ENCODE results near the gene C11orf24.
"Not testable (repeated sequence)": the region's sequence is repeated elsewhere in the genome, so short reads cannot be mapped to it uniquely, and the experiment has no call there.

C11orf24 gene

DNA sequence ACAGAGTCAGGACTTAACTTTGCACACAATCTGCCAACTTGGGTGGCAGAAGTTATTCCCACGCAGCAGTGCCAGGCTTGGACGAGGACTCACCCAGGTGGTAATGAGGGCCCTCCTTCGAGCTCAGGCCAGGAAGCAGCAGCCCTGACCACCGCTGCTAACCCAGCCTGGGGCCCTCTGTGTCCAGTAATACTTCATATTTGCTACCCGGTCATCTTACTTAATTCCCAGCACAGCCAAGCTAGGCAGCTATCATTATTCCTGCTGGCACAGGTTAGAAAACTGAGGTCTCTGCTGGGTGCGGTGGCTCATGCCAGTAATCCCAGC is 25.2 kb upstream of the C11orf24 start:
- Histone ChIP-seq H3K9me3 (ENCODE audit: control insufficient read depth, low read depth, low read length) (no peaks in the 10 kb centered on the region), H3K27me3 (ENCODE audit: control insufficient read depth, insufficient read depth, low read length) (no peaks in the 10 kb centered on the region), H3K9ac (ENCODE audit: low read length) (no peak overlapping the region), H3K4me3 (ENCODE audit: low read length) (no peak overlapping the region), H3K27ac (ENCODE audit: low read length) (no peak overlapping the region), H3K4me1 (ENCODE audit: control insufficient read depth, low read depth, low read length) (peaks cover 3% of the 10 kb centered on the region), H3K36me3 (ENCODE audit: control insufficient read depth, low read depth, low read length) (no peaks in the 10 kb centered on the region)

DNA sequence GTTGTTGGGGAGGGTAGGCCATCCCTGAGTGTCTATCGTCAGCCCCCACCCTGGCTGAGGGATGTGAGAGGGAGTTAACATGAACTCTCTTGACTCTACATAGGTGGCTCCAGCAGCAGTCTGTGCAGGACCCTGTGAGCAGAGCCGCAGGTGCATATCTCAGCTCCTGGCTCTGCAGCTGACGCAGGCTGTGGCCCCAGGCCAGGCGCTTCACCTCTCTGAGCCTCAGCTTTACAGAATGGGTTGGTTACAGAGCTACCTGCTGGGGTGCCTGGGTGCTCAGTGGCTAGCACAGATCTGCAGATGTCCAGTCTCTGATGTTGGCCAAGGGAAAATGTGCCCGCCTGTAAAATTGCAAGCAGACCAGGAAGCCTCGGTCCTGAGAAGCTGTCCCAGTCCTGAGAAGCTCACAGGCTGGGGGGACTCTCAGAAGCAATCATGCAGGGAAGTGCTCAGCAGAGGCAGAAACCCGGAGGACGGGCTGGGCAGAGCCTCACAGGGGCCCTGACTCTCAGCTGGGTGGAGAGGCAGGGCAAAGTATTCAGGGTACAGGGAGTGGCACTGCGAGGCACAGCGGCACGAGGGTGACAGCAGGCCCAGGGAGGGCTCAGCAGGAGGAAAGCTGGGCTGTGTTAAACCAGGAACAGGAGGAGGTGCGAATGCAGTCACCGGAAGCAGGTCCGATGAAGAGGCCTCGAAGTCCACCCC is 24.7 kb upstream of the C11orf24 start:
- Histone ChIP-seq H3K4me1 (ENCODE audit: control insufficient read depth, low read depth, low read length) (peaks cover 3% of the 10 kb centered on the region), H3K27me3 (ENCODE audit: control insufficient read depth, insufficient read depth, low read length) (no peaks in the 10 kb centered on the region), H3K9me3 (ENCODE audit: control insufficient read depth, low read depth, low read length) (no peaks in the 10 kb centered on the region), H3K27ac (ENCODE audit: low read length) (no peak overlapping the region), H3K36me3 (ENCODE audit: control insufficient read depth, low read depth, low read length) (no peaks in the 10 kb centered on the region), H3K4me3 (ENCODE audit: low read length) (no peak overlapping the region), H3K9ac (ENCODE audit: low read length) (no peak overlapping the region)

DNA sequence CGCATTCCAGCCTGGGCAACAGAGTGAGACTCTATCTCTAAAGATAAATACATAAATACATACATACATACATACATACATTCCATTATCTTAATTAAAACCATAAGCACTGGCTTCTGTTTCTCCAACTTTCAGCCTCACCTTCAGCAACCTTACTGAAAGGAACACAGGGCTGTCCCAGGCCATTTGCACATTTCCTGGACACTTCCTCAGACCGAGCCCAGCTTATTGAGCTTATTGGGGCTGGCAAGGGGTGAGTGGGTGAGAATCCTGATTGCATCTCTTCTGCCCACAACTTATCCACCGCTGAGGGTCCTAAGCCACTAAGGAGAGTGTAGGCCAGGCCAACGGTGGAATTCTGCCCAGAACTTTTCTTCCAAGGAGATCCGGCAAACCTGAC is 24.2 kb upstream of the C11orf24 start:
- Histone ChIP-seq H3K36me3 (ENCODE audit: control insufficient read depth, low read depth, low read length) (no peaks in the 10 kb centered on the region), H3K4me3 (ENCODE audit: low read length) (no peak overlapping the region), H3K27ac (ENCODE audit: low read length) (no peak overlapping the region), H3K4me1 (ENCODE audit: control insufficient read depth, low read depth, low read length) (peaks cover 3% of the 10 kb centered on the region), H3K27me3 (ENCODE audit: control insufficient read depth, insufficient read depth, low read length) (no peaks in the 10 kb centered on the region), H3K9ac (ENCODE audit: low read length) (no peak overlapping the region), H3K9me3 (ENCODE audit: control insufficient read depth, low read depth, low read length) (no peaks in the 10 kb centered on the region)

DNA sequence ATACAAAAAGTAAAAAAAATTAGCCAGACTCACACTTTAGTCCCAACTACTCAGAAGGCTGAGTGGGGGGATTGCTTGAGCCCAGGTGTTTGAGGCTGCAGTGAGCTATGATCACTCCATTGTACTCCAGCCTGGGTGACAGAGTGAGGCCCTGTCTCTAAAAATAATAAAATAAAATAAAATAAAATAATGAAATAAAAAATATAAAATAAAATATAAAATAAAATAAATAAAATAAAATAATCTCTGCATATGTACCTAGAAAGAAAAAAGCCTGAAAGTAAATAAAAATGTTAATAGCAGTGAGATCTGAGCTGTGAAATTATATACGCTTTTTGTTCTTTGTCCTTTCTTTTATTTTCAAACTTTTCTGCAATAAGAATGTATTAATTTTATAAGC is 23.5 kb upstream of the C11orf24 start:
- H3K9me3 ChIP-seq (ENCODE audit: control insufficient read depth, low read depth, low read length), result no peaks in the 10 kb centered on the region
- peaks cover 3% of the 10 kb centered on the region for H3K4me1 ChIP-seq (ENCODE audit: control insufficient read depth, low read depth, low read length)
- no peaks in the 10 kb centered on the region for H3K36me3 ChIP-seq (ENCODE audit: control insufficient read depth, low read depth, low read length)
- no peak overlapping the region for H3K9ac ChIP-seq (ENCODE audit: low read length)
- H3K27ac ChIP-seq (ENCODE audit: low read length), result no peak overlapping the region
- no peak overlapping the region for H3K4me3 ChIP-seq (ENCODE audit: low read length)
- H3K27me3 ChIP-seq (ENCODE audit: control insufficient read depth, insufficient read depth, low read length), result no peaks in the 10 kb centered on the region

DNA sequence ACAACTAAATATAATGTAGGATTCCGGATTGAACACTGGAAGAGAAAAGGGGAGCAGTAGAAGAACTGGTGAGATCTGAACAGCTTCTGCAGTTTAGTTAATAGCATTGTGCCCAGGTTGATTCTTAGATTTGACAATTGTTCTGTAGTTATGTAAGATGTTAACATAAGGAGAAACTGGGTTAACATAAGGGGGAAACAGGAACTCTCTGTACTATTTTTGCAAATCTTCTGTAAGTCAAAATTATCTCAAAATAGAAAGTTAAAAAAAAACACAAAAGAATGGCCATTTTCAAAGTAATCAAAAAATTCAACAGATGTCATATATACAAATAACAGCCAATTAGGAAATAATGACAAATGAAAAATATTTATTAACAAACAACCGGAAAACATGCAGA is 21.9 kb upstream of the C11orf24 start:
- no peaks in the 10 kb centered on the region for H3K36me3 ChIP-seq (ENCODE audit: control insufficient read depth, low read depth, low read length)
- peaks cover 3% of the 10 kb centered on the region for H3K4me1 ChIP-seq (ENCODE audit: control insufficient read depth, low read depth, low read length)
- H3K9ac ChIP-seq (ENCODE audit: low read length), result no peak overlapping the region
- H3K27ac ChIP-seq (ENCODE audit: low read length), result no peak overlapping the region
- no peaks in the 10 kb centered on the region for H3K27me3 ChIP-seq (ENCODE audit: control insufficient read depth, insufficient read depth, low read length)
- H3K4me3 ChIP-seq (ENCODE audit: low read length), result no peak overlapping the region
- peaks cover 4% of the 10 kb centered on the region for H3K9me3 ChIP-seq (ENCODE audit: control insufficient read depth, low read depth, low read length)

DNA sequence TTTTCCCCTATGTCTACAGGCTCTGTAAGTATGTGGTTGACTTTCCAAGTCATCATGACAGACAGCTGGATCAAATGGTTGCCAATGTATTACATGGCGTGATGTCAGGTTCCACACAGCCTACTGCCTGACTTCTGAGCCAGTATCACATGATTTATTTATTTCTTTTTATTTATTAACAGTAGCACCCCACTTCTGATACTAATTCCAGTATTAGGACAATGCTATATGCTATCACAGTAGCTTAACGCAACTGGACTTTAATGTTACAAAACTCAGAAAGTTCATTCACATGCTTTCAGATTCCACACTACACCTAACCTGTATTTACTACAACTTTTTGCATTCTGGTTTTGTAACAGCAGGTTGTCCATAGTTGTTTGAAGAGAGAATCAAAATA is 17.7 kb upstream of the C11orf24 start:
- Histone ChIP-seq H3K9me3 (ENCODE audit: control insufficient read depth, low read depth, low read length) (peaks cover 4% of the 10 kb centered on the region), H3K4me3 (ENCODE audit: low read length) (no peak overlapping the region), H3K4me1 (ENCODE audit: control insufficient read depth, low read depth, low read length) (no peaks in the 10 kb centered on the region), H3K27ac (ENCODE audit: low read length) (no peak overlapping the region), H3K9ac (ENCODE audit: low read length) (no peak overlapping the region), H3K27me3 (ENCODE audit: control insufficient read depth, insufficient read depth, low read length) (no peaks in the 10 kb centered on the region), H3K36me3 (ENCODE audit: control insufficient read depth, low read depth, low read length) (no peaks in the 10 kb centered on the region)

DNA sequence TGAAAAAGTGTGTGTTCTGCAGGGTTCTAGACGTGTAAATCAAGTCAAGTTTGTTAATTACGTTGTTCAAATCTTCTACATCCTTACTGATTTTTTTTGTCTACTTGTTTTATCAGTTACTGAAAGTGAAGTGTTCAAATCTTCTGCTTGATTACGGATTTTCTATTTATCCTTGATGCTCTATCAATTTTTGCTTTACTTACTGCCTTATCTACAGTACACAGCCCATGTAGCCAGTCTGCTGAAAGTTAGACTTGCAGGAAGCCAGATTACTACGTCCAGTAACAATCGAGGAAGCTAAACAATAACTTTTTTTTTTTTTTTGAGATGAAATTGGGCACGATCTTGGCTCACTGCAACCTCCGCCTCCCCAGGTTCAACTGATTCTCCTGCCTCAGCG is 15.6 kb upstream of the C11orf24 start:
- H3K36me3 ChIP-seq (ENCODE audit: control insufficient read depth, low read depth, low read length), result no peaks in the 10 kb centered on the region
- no peak overlapping the region for H3K9ac ChIP-seq (ENCODE audit: low read length)
- H3K9me3 ChIP-seq (ENCODE audit: control insufficient read depth, low read depth, low read length), result peaks cover 4% of the 10 kb centered on the region
- no peak overlapping the region for H3K4me3 ChIP-seq (ENCODE audit: low read length)
- no peaks in the 10 kb centered on the region for H3K4me1 ChIP-seq (ENCODE audit: control insufficient read depth, low read depth, low read length)
- H3K27me3 ChIP-seq (ENCODE audit: control insufficient read depth, insufficient read depth, low read length), result no peaks in the 10 kb centered on the region
- H3K27ac ChIP-seq (ENCODE audit: low read length), result no peak overlapping the region

DNA sequence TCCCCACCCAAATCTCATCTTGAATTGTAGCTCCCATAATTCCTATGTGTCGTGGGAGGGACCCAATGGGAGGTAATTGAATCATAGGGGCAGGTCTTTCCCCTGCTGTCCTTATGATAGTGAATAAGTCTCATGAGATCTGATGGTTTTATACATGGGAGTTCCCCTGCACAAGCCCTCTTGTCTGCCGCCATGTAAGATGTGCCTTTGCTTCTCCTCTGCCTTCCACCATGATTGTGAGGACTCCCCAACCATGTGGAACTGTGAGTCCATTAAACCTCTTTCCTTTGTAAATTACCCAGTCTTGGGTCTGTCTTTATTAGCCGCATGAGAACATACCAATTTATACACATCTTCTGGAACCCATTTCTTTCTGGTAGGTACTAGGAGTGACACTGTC is 12.8 kb upstream of the C11orf24 start:
- not testable (repeated sequence) for H3K27ac ChIP-seq (ENCODE audit: low read length); H3K4me3 ChIP-seq (ENCODE audit: low read length); H3K9me3 ChIP-seq (ENCODE audit: control insufficient read depth, low read depth, low read length); H3K27me3 ChIP-seq (ENCODE audit: control insufficient read depth, insufficient read depth, low read length); H3K4me1 ChIP-seq (ENCODE audit: control insufficient read depth, low read depth, low read length); H3K36me3 ChIP-seq (ENCODE audit: control insufficient read depth, low read depth, low read length); H3K9ac ChIP-seq (ENCODE audit: low read length)

DNA sequence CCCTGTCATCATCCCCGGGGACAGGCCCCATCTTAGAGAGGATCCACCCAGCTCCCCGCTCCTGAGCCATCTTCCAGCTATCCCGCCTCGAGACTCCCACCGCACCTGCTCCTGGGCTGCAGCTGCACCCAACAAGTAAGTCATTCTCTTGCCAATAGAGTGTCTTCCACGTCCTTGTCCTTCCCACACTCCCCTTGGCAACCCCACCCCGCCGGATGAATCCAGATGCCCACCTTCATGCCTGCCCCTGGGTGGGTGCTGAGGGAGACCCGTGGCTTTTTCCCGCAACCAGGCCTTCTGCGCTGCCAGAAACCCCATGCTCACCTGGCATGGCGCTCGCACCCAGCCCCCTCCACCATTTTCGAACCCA is 11.1 kb upstream of the C11orf24 start:
- no peak overlapping the region for H3K4me3 ChIP-seq (ENCODE audit: low read length)
- H3K9me3 ChIP-seq (ENCODE audit: control insufficient read depth, low read depth, low read length), result no peaks in the 10 kb centered on the region
- no peak overlapping the region for H3K9ac ChIP-seq (ENCODE audit: low read length)
- H3K27ac ChIP-seq (ENCODE audit: low read length), result no peak overlapping the region
- H3K36me3 ChIP-seq (ENCODE audit: control insufficient read depth, low read depth, low read length), result no peaks in the 10 kb centered on the region
- no peaks in the 10 kb centered on the region for H3K4me1 ChIP-seq (ENCODE audit: control insufficient read depth, low read depth, low read length)
- H3K27me3 ChIP-seq (ENCODE audit: control insufficient read depth, insufficient read depth, low read length), result no peaks in the 10 kb centered on the region

DNA sequence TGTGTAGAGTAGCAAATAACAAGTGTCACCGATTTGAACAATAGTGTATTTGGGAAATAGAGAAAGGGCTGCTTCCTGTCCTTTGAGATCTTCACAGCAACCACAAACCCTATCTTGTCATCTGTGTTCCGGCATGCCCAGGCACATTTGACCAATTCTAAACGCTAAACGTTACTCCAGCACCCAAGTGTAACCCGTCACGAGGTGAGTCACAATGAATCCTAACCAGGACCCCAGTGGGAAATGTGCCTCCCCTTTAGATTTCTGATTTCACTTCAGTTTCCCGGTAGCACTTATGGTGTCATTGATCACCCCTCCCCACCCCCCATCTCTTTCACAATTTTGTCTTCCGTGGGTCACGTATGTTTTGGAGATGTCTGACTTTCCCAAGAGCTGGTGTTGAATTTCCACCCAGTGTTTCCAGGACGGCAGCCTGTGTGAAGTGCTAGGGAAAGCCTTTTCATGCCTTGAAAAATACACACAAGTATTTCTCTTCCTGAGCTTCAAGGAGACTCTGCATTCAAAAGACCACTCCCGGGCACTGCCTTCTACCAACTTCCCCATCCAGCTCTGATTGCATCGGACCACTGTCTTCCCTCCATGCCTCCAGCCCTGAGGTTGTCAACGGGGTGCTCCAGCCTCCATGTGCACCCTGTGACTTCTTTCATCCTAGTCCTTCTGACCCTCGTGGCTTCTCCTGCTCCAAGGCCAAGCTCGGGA is 10.5 kb upstream of the C11orf24 start:
- Histone ChIP-seq H3K36me3 (ENCODE audit: control insufficient read depth, low read depth, low read length) (no peaks in the 10 kb centered on the region), H3K4me1 (ENCODE audit: control insufficient read depth, low read depth, low read length) (no peaks in the 10 kb centered on the region), H3K9ac (ENCODE audit: low read length) (no peak overlapping the region), H3K4me3 (ENCODE audit: low read length) (no peak overlapping the region), H3K9me3 (ENCODE audit: control insufficient read depth, low read depth, low read length) (no peaks in the 10 kb centered on the region), H3K27me3 (ENCODE audit: control insufficient read depth, insufficient read depth, low read length) (no peaks in the 10 kb centered on the region), H3K27ac (ENCODE audit: low read length) (no peak overlapping the region)

DNA sequence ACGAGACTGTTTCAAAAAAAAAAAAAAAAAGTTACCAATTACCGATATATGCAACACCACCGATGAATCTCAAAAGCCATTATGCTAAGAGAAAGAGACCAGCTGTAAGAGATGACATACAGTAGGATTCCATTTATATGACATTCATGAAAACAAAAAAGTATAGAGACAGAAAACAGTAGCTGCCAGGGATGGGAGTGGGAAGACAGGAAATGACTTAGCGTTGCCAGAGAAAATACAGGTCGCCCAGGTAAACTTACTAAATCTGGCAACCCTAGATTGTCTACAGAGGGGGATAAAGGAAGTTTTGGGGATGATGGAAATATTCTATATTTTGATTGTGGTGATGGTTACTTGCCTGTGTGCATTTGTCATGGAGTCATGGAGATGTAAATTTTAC is 7.9 kb upstream of the C11orf24 start:
- Histone ChIP-seq H3K4me3 (ENCODE audit: low read length) (no peak overlapping the region), H3K27me3 (ENCODE audit: control insufficient read depth, insufficient read depth, low read length) (no peaks in the 10 kb centered on the region), H3K9ac (ENCODE audit: low read length) (no peak overlapping the region), H3K27ac (ENCODE audit: low read length) (no peak overlapping the region), H3K9me3 (ENCODE audit: control insufficient read depth, low read depth, low read length) (no peaks in the 10 kb centered on the region), H3K36me3 (ENCODE audit: control insufficient read depth, low read depth, low read length) (no peaks in the 10 kb centered on the region), H3K4me1 (ENCODE audit: control insufficient read depth, low read depth, low read length) (no peaks in the 10 kb centered on the region)

DNA sequence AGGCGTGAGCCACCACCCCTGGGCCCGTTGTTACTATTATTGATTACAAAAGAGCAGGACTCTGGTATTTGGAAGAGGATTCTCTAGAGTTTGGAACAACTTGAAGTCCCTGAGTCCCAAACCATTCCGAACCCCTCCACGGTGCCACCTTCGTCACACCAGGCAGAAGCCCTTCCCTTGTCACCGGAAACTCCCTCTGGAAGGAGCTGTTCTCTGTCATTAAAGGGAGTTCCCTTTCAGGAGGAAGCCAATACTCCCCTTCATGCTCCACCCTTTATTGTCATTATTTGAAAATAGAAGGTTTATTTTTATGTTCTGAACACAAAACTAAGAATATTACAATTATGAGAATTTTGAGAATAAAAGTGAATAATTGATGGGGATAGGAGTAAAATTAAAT is 5.1 kb upstream of the C11orf24 start:
- Histone ChIP-seq H3K27me3 (ENCODE audit: control insufficient read depth, insufficient read depth, low read length) (no peaks in the 10 kb centered on the region), H3K4me1 (ENCODE audit: control insufficient read depth, low read depth, low read length) (no peaks in the 10 kb centered on the region), H3K9me3 (ENCODE audit: control insufficient read depth, low read depth, low read length) (no peaks in the 10 kb centered on the region), H3K9ac (ENCODE audit: low read length) (no peak overlapping the region), H3K36me3 (ENCODE audit: control insufficient read depth, low read depth, low read length) (no peaks in the 10 kb centered on the region), H3K27ac (ENCODE audit: low read length) (no peak overlapping the region), H3K4me3 (ENCODE audit: low read length) (no peak overlapping the region)

Data from iPS-18a (cell line).